Psoas muscle (tissue), 8 donors: Measurements from ENCODE around the gene TRAPPC2. TPM values are rescaled to one million over a fixed set of nuclear protein-coding genes. Genes with fewer than 3 reads are reported as not detected.
"Not testable (repeated sequence)": the region's sequence is repeated elsewhere in the genome, so short reads cannot be mapped to it uniquely, and the experiment has no call there.

Experiments used
- ATAC-seq, 4 donors: fragments of 200-7000 bp; cut with Tn5 transposase; one replicate each; pipeline ENCODE4 v1.9.1; 2020; ENCODE audit warnings: moderate library complexity in 3 of 4, mild to moderate bottlenecking in 2 of 4
- DNase-seq, 2 donors: peaks; one replicate each; pipeline ENCODE4 v3.0.0-alpha.2; 2020
- H3K27ac ChIP-seq: fragments of 200-600 bp; one replicate; pipeline ENCODE4 v1.8.0; 2022
- H3K27me3 ChIP-seq, 3 donors: fragments of 200-600 bp in 1 of 3; one replicate each; pipeline versions ENCODE4 v1.6.1 to v1.8.0; 2013 to 2022; ENCODE audit warnings: low read length in 2 of 3, mild to moderate bottlenecking in 2 of 3, moderate library complexity in 1 of 3; ENCODE audit not compliant: insufficient read depth in 3 of 3
- H3K36me3 ChIP-seq, 2 donors: fragments of 200-600 bp in 1 of 2; one replicate each; pipeline versions ENCODE4 v1.6.1 to v1.8.0; 2013 to 2022; ENCODE audit warnings: low read depth in 1 of 2, mild to moderate bottlenecking in 1 of 2, moderate library complexity in 1 of 2; ENCODE audit not compliant: insufficient read depth in 1 of 2
- H3K4me1 ChIP-seq: fragments of 200-600 bp; one replicate; pipeline ENCODE4 v1.8.0; 2022
- H3K4me3 ChIP-seq: fragments of 200-600 bp; one replicate; pipeline ENCODE4 v1.8.0; 2022; ENCODE audit warnings: mild to moderate bottlenecking
- H3K9me3 ChIP-seq: fragments of 200-600 bp; one replicate; pipeline ENCODE4 v1.8.0; 2022
- CTCF ChIP-seq: fragments of 200-600 bp; IDR thresholded peaks from one replicate; pipeline ENCODE4 v1.8.0; 2022; ENCODE audit warnings: antibody characterized with exemption
- WGBS, 3 donors: extraction: QIAGEN DNeasy Blood & Tissue Kit; methylation state at CpG; one replicate each; pipeline versions ENCODE4 v1.1.6 to v1.1.7; 2013; 5-methylcytosine and 5-hydroxymethylcytosine counted together
- intact Hi-C, 2 donors: fragments of 100-400 bp; cut with DNase I; formaldehyde crosslinking; loops; one replicate each; pipeline versions ENCODE4 v1.11.0 to v1.14.2; 2022
- polyA plus RNA-seq, 3 donors: library from polyadenylated mRNA; stranded (reverse); fragments of 200-250 nt; gene quantifications; one replicate each; pipeline ENCODE4 v1.2.3, GENCODE V29; 2013
- total RNA-seq, 4 donors: library from RNA; stranded (reverse); fragmentation: NEBNext Ultra II Directional in 2 of 4; extraction: Animal tissue kit (Norgen Biotek cat#: 25700) in 2 of 4; gene quantifications; one replicate each; pipeline versions ENCODE4 v1.2.1 to v1.2.4, GENCODE V29; 2021 to 2023
- donor health status: healthy with polysubstance abuse.
- donor health status: DM: no; HTN: no; CAD: no; lungs with moderate emphysema.
- donor health status: Bipolar disorder and iron deficiency.
- donor health status: healthy.
- donor health status: DM: yes; HTN: yes; CAD: no.
- donor health status: DM: no; HTN: no; CAD: no.
- donor health status: DM: no; HTN: no; CAD: no.
- donor health status: DM: yes; HTN: yes; CAD: no.

Gene TRAPPC2
- total and polyA plus RNA-seq, 7 donors = 2.1 to 6.3 (median 4.0) TPM

- Histone ChIP-seq H3K36me3 (peaks cover 0 to 7% of the 10 kb centered on the region in 2 donors), H3K9me3 (no peaks in the 10 kb centered on the region), H3K4me3 (no peak overlapping the region), H3K27ac (no peak overlapping the region), H3K4me1 (no peaks in the 10 kb centered on the region), H3K27me3 (no peaks in the 10 kb centered on the region)
- ATAC-seq (no peak), DNase-seq (no peak)
- intact Hi-C loops = no loop called here
- no peak for TF ChIP-seq CTCF
Observed at GRCh38 chrX:13673016-13673415, 61.4 kb downstream of the TRAPPC2 start.

DNA sequence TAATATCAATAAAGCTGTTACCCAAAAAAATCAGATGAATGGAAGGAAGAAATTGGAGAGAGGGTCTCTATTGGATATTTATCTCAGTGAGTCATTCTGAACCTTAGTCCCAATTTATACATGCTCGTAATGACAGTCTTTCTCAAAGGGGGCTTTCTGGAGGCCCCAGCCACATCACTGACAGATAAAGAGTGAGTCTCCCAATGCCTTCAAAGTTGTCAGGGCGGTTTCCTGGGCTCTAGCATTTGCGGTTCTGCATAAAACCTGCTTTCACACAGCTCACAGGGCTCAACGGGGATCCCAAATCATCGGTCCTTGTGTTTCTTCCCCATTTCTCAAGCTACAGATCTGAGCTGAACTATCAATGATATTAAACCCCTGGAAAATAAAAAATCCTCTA is 64.2 kb downstream of the TRAPPC2 start:
- Histone ChIP-seq H3K4me3 (no peak overlapping the region), H3K4me1 (no peaks in the 10 kb centered on the region), H3K27ac (no peak overlapping the region), H3K9me3 (no peaks in the 10 kb centered on the region), H3K36me3 (peaks cover 0 to 7% of the 10 kb centered on the region in 2 donors), H3K27me3 (no peaks in the 10 kb centered on the region)
- DNase-seq (no peak), ATAC-seq (no peak)
- intact Hi-C loops = no loop called here
- 89 to 99% (median 97%) methylated on average over 5 of the region's 5 CpGs for WGBS, 3 donors
- TF ChIP-seq CTCF = no peak

- WGBS, 3 donors = 95 to 97% (median 96%) methylated on average over 8 of the region's 8 CpGs
- intact Hi-C loops, DNase-seq: not testable (repeated sequence)
Observed at GRCh38 chrX:13669755-13670154, 64.7 kb downstream of the TRAPPC2 start.

DNA sequence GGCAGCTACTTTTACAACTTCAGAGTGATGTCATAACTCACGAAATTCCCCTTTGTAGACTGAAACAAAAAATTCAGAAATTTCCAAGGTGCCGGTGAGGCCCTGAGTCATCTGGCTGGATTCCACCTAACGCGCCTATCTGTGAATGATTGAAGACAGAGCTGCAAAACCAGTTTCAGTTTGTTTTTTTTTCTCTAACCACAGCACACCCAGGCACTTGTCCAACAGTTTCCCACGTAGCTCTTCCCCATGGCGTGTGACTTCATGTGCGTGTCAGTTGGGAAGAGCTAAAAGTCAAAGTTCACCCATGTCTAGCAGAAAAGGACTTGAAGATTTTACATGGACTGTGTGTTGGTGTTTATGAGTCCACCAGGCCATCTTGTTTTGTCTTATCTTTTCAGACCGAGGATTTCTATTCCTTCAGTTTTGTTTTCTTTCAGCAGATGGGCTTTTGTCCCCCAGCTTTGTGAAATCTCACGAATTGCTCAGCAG is 65.1 kb downstream of the TRAPPC2 start:
- no peaks in the 10 kb centered on the region for H3K9me3 ChIP-seq
- no peaks in the 10 kb centered on the region for H3K27me3 ChIP-seq
- H3K27ac ChIP-seq = no peak overlapping the region
- ATAC-seq = no peak
- peak in 1 of 2 donors; percentile 19 for DNase-seq
- intact Hi-C loops = no loop called here
- no peak for TF ChIP-seq CTCF
- H3K36me3 ChIP-seq = peaks cover 0 to 7% of the 10 kb centered on the region in 2 donors
- H3K4me3 ChIP-seq = no peak overlapping the region
- no peaks in the 10 kb centered on the region for H3K4me1 ChIP-seq
- 46 to 71% (median 67%) methylated on average over 9 of the region's 9 CpGs for WGBS, 3 donors

More at GRCh38 chrX:13669755-13670154, 64.7 kb downstream of the TRAPPC2 start:
- not testable (repeated sequence) for H3K27ac ChIP-seq, H3K9me3 ChIP-seq, H3K4me1 ChIP-seq, H3K27me3 ChIP-seq, H3K36me3 ChIP-seq, ATAC-seq, H3K4me3 ChIP-seq

DNA sequence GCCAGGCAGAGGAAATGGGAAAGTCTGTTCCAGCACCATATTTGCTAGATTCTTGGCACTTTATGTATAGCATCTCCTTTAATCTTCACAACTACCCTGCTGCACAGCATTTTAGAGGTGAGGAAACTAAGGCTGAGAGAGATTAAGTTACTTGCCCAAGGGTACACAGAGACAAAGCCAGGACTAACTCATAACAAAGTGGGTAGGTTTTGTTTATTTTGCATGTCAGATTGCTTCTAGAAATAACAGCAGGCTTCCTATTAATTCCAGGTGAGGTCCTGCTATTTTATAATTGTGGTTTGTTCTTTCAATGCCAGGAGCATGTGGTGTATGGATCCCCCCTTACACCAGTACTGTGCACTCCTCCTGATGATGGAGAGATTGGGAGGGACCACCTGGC is 66.5 kb downstream of the TRAPPC2 start:
- H3K27me3 ChIP-seq = no peaks in the 10 kb centered on the region
- H3K9me3 ChIP-seq = no peaks in the 10 kb centered on the region
- H3K27ac ChIP-seq = no peak overlapping the region
- no peak overlapping the region for H3K4me3 ChIP-seq
- ATAC-seq (no peak), DNase-seq (no peak)
- H3K4me1 ChIP-seq = no peaks in the 10 kb centered on the region
- intact Hi-C loops = no loop called here
- H3K36me3 ChIP-seq = peaks cover 0 to 17% of the 10 kb centered on the region in 2 donors
- TF ChIP-seq CTCF = no peak
